ENCODE measurements around the gene CCDC194. TPM values are rescaled to one million over a fixed set of nuclear protein-coding genes. Genes with fewer than 3 reads are reported as not detected.

CCDC194 gene
- total and polyA plus RNA-seq, 2 of the 13 experiments (the other 11 are each of a cell fraction or from before 2014, with no cell fraction given): 0.13 to 0.21 TPM

- TF ChIP-seq BHLHE40 (IDR thresholded peaks at IDR 0.05; ENCODE audit: low read length) (no peak), ZC3H4 (CRISPR knock-in tag; IDR thresholded peaks at IDR 0.05; ENCODE audit: borderline replicate concordance) (0 out of 2 replicates have a peak, but pooled peaks have one; percentile 59), THAP11 (CRISPR knock-in tag; IDR thresholded peaks at IDR 0.05) (peak; percentile 73), ZNF746 (CRISPR knock-in tag; IDR thresholded peaks at IDR 0.05) (0 out of 2 replicates have a peak, but pooled peaks have one; percentile 58), ZNF136 (CRISPR knock-in tag; IDR thresholded peaks at IDR 0.05; ENCODE audit: low read depth) (0 out of 2 replicates have a peak, but pooled peaks have one; percentile 53), MED1 (CRISPR knock-in tag; IDR thresholded peaks at IDR 0.05) (peak; percentile 36; the same call in 1 of the 2 replicates), HOXA7 (CRISPR knock-in tag; IDR thresholded peaks at IDR 0.05) (no peak), HNRNPK (IDR thresholded peaks at IDR 0.05; ENCODE audit: low read depth, low read length, poor library complexity, severe bottlenecking) (no peak), MIER2 (CRISPR knock-in tag; IDR thresholded peaks at IDR 0.05) (no peak), ETV6 (CRISPR knock-in tag; conservative IDR thresholded peaks at IDR 0.05) (no peak), CBX1 (IDR thresholded peaks at IDR 0.05; ENCODE audit: low read depth) (peak; percentile 97), HNF4A (CRISPR knock-in tag; IDR thresholded peaks at IDR 0.05) (0 out of 2 replicates have a peak, but pooled peaks have one; percentile 4), CENPT (CRISPR knock-in tag; IDR thresholded peaks at IDR 0.05; ENCODE audit: low read depth) (no peak), ESRRA (CRISPR knock-in tag; IDR thresholded peaks at IDR 0.05; ENCODE audit: low read depth) (no peak), ZNF556 (CRISPR knock-in tag; IDR thresholded peaks at IDR 0.05; ENCODE audit: borderline replicate concordance) (no peak; the same call in 1 of the 2 replicates), TBP (CRISPR knock-in tag; IDR thresholded peaks at IDR 0.05) (no peak), MAFG (CRISPR knock-in tag; IDR thresholded peaks at IDR 0.05) (no peak), NONO (IDR thresholded peaks at IDR 0.05) (no peak), NONO (CRISPR knock-in tag; conservative IDR thresholded peaks at IDR 0.05) (peak; percentile 32; the same call in 1 of the 2 replicates), HOMEZ (CRISPR knock-in tag; IDR thresholded peaks at IDR 0.05; ENCODE audit: low read depth) (no peak), ASH2L (IDR thresholded peaks at IDR 0.05; ENCODE audit: insufficient read length, low read depth, low read length) (peak; percentile 55), HDAC2 (CRISPR knock-in tag; IDR thresholded peaks at IDR 0.05) (peak; percentile 72), ZBTB33 (CRISPR knock-in tag; IDR thresholded peaks at IDR 0.05) (no peak), LBX2 (CRISPR knock-in tag; IDR thresholded peaks at IDR 0.05; ENCODE audit: borderline replicate concordance) (no peak), PAF1 (CRISPR knock-in tag; IDR thresholded peaks at IDR 0.05) (no peak)
- TF ChIP-seq, protein P1, sequence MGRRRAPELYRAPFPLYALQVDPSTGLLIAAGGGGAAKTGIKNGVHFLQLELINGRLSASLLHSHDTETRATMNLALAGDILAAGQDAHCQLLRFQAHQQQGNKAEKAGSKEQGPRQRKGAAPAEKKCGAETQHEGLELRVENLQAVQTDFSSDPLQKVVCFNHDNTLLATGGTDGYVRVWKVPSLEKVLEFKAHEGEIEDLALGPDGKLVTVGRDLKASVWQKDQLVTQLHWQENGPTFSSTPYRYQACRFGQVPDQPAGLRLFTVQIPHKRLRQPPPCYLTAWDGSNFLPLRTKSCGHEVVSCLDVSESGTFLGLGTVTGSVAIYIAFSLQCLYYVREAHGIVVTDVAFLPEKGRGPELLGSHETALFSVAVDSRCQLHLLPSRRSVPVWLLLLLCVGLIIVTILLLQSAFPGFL (CRISPR knock-in tag; IDR thresholded peaks at IDR 0.05): no peak
Measured at GRCh38 chr19:17405250-17406045, 11.5 kb upstream of the CCDC194 start, which contains the start of gene BST2 (continued).
